Trophoblast cell (in vitro differentiated cells and primary cell): ENCODE results near the gene EPS15. TPM values are rescaled to one million over a fixed set of nuclear protein-coding genes. Genes with fewer than 3 reads are reported as not detected.

Experiments used
- DNase-seq, 2 donors: peaks; one replicate each; pipeline ENCODE4 v3.0.0-alpha.2; 2016
- H2AFZ ChIP-seq: 2 replicates; pipeline ENCODE4 v1.6.1; 2013; ENCODE audit warnings: low read length, moderate library complexity, mild to moderate bottlenecking; ENCODE audit not compliant: insufficient read depth, poor library complexity
- H2AK5ac ChIP-seq: 2 replicates; pipeline ENCODE4 v1.6.1; 2013; ENCODE audit warnings: mild to moderate bottlenecking, low read length
- H2BK120ac ChIP-seq: 2 replicates; pipeline ENCODE4 v1.6.1; 2013; ENCODE audit warnings: low read length, mild to moderate bottlenecking, moderate library complexity; ENCODE audit not compliant: insufficient read depth, poor library complexity
- H2BK12ac ChIP-seq: 2 replicates; pipeline ENCODE4 v1.6.1; 2013; ENCODE audit warnings: mild to moderate bottlenecking, low read length, moderate library complexity
- H2BK5ac ChIP-seq: 2 replicates; pipeline ENCODE4 v1.6.1; 2013; ENCODE audit warnings: low read length, low read depth, moderate library complexity, mild to moderate bottlenecking; ENCODE audit not compliant: poor library complexity
- H3K14ac ChIP-seq: 2 replicates; pipeline ENCODE4 v1.6.1; 2013; ENCODE audit warnings: mild to moderate bottlenecking, low read length
- H3K18ac ChIP-seq: 2 replicates; pipeline ENCODE4 v1.6.1; 2013; ENCODE audit warnings: mild to moderate bottlenecking, low read length
- H3K23ac ChIP-seq: 2 replicates; pipeline ENCODE4 v1.6.1; 2013; ENCODE audit warnings: low read length
- H3K27ac ChIP-seq: 2 replicates; pipeline ENCODE4 v1.5.1; 2013; ENCODE audit warnings: low read depth, mild to moderate bottlenecking, inconsistent platforms, low read length, moderate library complexity
- H3K27me3 ChIP-seq: 2 replicates; pipeline ENCODE4 v1.6.1; 2013; ENCODE audit warnings: inconsistent platforms, mild to moderate bottlenecking, low read length, moderate library complexity; ENCODE audit not compliant: insufficient read depth
- H3K36me3 ChIP-seq, 2 experiments: 1 replicate in 1 of 2; 2 replicates in 1 of 2; pipeline ENCODE4 v1.6.1; 2013; ENCODE audit warnings: low read length in 2 of 2, mild to moderate bottlenecking in 2 of 2, moderate library complexity in 1 of 2; ENCODE audit not compliant: insufficient read depth in 2 of 2, control insufficient read depth in 1 of 2
- H3K4ac ChIP-seq: 2 replicates; pipeline ENCODE4 v1.6.1; 2013; ENCODE audit warnings: low read depth, mild to moderate bottlenecking, low read length, moderate library complexity
- H3K4me1 ChIP-seq, 2 experiments: 1 replicate in 1 of 2; 2 replicates in 1 of 2; pipeline ENCODE4 v1.6.1; 2013; ENCODE audit warnings: low read length in 2 of 2, mild to moderate bottlenecking in 2 of 2, moderate library complexity in 1 of 2; ENCODE audit not compliant: insufficient read depth in 2 of 2, control insufficient read depth in 1 of 2
- H3K4me2 ChIP-seq: 2 replicates; pipeline ENCODE4 v1.6.1; 2013; ENCODE audit warnings: inconsistent platforms, mild to moderate bottlenecking, low read length, moderate library complexity
- H3K4me3 ChIP-seq: 2 replicates; pipeline ENCODE4 v1.5.1; 2013; ENCODE audit warnings: mild to moderate bottlenecking, low read depth, low read length, inconsistent platforms
- H3K79me1 ChIP-seq: one replicate; pipeline ENCODE4 v1.6.1; 2013; ENCODE audit warnings: low read length
- H3K79me2 ChIP-seq: 2 replicates; pipeline ENCODE4 v1.6.1; 2013; ENCODE audit warnings: low read length, mild to moderate bottlenecking; ENCODE audit not compliant: control insufficient read depth, insufficient read depth, poor library complexity
- H3K9ac ChIP-seq: 2 replicates; pipeline ENCODE4 v1.6.1; 2013; ENCODE audit warnings: mild to moderate bottlenecking, low read length
- H3K9me3 ChIP-seq: 2 replicates; pipeline ENCODE4 v1.6.1; 2013; ENCODE audit warnings: low read depth, mild to moderate bottlenecking, control low read depth, inconsistent platforms, low read length; ENCODE audit not compliant: insufficient read depth
- H4K12ac ChIP-seq: 2 replicates; pipeline ENCODE4 v1.6.1; 2013; ENCODE audit warnings: low read depth, mild to moderate bottlenecking, low read length, moderate library complexity
- H4K8ac ChIP-seq: 2 replicates; pipeline ENCODE4 v1.6.1; 2013; ENCODE audit warnings: low read depth, mild to moderate bottlenecking, low read length, moderate library complexity
- H4K91ac ChIP-seq: one replicate; pipeline ENCODE4 v1.6.1; 2013; ENCODE audit warnings: low read depth, mild to moderate bottlenecking, low read length, moderate library complexity
- WGBS: extraction: QIAGEN DNeasy Blood & Tissue Kit; methylation state at CpG from one replicate; pipeline ENCODE4 v1.1.7; 2013; ENCODE audit warnings: missing lambda C conversion rate; ENCODE audit not compliant: insufficient read length, insufficient coverage; ENCODE audit errors: extremely low coverage; 5-methylcytosine and 5-hydroxymethylcytosine counted together
- polyA plus RNA-seq: library from polyadenylated mRNA; stranded (reverse); fragments of 200-250 nt; gene quantifications from 2 replicates; pipeline ENCODE4 v1.2.3, GENCODE V29; 2013

The EPS15 gene
- polyA plus RNA-seq: 53.3 and 53.4 TPM in 2 replicates

DNA sequence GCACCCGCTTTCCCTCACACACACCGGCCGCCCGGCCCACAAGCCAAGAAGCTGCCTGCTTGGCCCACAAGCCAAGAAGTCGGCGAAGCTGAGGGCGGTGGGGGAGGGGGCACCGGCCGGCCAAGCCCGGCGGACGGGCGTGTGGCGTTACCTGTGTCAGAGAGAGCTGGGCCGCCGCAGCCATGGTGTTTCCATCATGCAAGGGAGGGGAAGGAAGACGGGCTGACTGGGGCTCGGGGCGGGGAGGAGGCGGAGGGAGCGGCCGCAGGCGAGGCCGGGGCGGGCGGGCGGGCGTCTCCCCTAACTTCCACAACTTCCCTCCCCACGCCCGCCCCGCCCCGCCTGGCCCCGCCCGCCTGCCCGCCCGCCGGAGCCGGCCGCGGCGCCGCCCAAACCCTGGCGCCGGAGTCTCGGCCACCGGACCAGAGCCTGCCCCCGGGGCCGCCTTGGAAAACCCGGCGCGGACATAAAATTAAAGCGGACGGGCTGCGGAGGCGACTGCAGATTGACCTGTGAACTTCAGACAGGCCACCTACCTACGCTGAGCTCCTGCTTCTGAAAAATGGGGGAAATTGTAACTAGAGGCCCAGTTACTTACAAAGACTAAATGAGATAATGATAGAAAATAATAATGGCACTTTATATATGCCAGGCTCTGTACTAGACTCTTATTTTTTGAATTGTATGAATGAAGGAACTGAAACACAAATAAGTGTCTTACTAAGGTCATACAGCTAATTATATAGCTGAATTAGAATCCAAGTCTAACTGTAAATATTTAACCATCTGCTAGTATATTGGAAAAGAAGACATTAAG is at the start of gene EPS15:
Gene EPS15, minus strand, starts transcription at position 219 of the 817 bp plus-strand sequence. Its CDS starts 35 bp downstream, at position 184.
- peak within 1 kb of the TSS; percentile 92 for H4K8ac ChIP-seq
- H3K79me1 ChIP-seq: peaks cover 8% of the 10 kb centered on the region

GRCh38 chr1:51568231-51568935 is 49.3 kb upstream of the EPS15 start:
- Histone ChIP-seq H3K14ac (peak overlapping the region; percentile 80), H3K27ac (peak overlapping the region; percentile 100), H2BK12ac (peak overlapping the region; percentile 93), H2AFZ (no peak overlapping the region), H3K9me3 (no peaks in the 10 kb centered on the region), H4K12ac (no peak overlapping the region), H2BK120ac (peak overlapping the region; percentile 93), H3K79me2 (peaks cover 8% of the 10 kb centered on the region), H3K18ac (peak overlapping the region; percentile 62), H3K36me3 (no peaks in the 10 kb centered on the region), H4K8ac (peak overlapping the region; percentile 66), H3K79me1 (peaks cover 52% of the 10 kb centered on the region), H3K4me3 (no peak overlapping the region), H3K4me2 (no peak overlapping the region), H3K9ac (no peak overlapping the region), H3K23ac (no peak overlapping the region), H3K4ac (peak overlapping the region; percentile 50), H4K91ac (peak overlapping the region; percentile 87), H3K4me1 (peaks cover 34 to 51% of the 10 kb centered on the region in 2 experiments), H3K27me3 (no peaks in the 10 kb centered on the region), H2AK5ac (peak overlapping the region; percentile 4), H2BK5ac (peak overlapping the region; percentile 79)
- peak; percentile 61 to 79 for DNase-seq
- WGBS: no CpG with 5 or more reads among the region's 7 CpGs

More for the DNA sequence above, at the start of gene EPS15:
- H3K27ac ChIP-seq: peak within 1 kb of the TSS; percentile 98
- H3K4me3 ChIP-seq: peak within 1 kb of the TSS; percentile 98
- H4K91ac ChIP-seq: peak within 1 kb of the TSS; percentile 89
- DNase-seq: peak; percentile 72 to 91
- H3K27me3 ChIP-seq: no peaks in the 10 kb centered on the region
- H3K9me3 ChIP-seq: no peaks in the 10 kb centered on the region
- H3K23ac ChIP-seq: peak within 1 kb of the TSS; percentile 47
- peak within 1 kb of the TSS; percentile 92 for H3K9ac ChIP-seq
- H2BK120ac ChIP-seq: peak within 1 kb of the TSS; percentile 78
- peak within 1 kb of the TSS; percentile 84 for H2AFZ ChIP-seq
- no CpG with 5 or more reads among the region's 56 CpGs for WGBS
- H3K4ac ChIP-seq: peak within 1 kb of the TSS; percentile 63
- no peaks in the 10 kb centered on the region for H3K36me3 ChIP-seq
- peak within 1 kb of the TSS; percentile 73 for H3K18ac ChIP-seq
- peaks cover 0 to 2% of the 10 kb centered on the region in 2 experiments for H3K4me1 ChIP-seq
- H2BK5ac ChIP-seq: peak within 1 kb of the TSS; percentile 86
- peaks cover 8% of the 10 kb centered on the region for H3K79me2 ChIP-seq
- peak within 1 kb of the TSS; percentile 92 for H3K14ac ChIP-seq
- peak within 1 kb of the TSS; percentile 25 for H2BK12ac ChIP-seq
- peak within 1 kb of the TSS; percentile 99 for H3K4me2 ChIP-seq
- peak within 1 kb of the TSS; percentile 25 for H2AK5ac ChIP-seq
- H4K12ac ChIP-seq: peak within 1 kb of the TSS; percentile 91

DNA sequence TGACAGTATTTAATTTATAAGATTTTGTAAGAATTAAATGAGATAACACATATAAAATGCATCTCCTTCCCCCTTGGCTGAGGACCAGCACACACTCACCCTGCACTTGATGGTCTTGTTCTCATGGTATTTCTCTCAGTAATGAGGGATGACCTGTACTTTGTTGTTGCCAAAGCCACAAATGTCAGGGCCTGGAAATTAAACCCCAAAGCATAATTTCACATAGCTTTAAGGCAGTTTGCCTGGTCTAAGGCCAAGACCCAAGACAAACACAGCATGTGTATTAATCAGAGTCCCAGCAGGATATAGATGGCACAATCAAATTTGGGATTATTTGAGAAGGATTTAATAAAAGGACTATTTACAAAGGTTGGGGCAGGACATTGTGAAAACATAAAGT is 48.6 kb upstream of the EPS15 start:
- Histone ChIP-seq H3K14ac (peak overlapping the region; percentile 80), H3K79me2 (peaks cover 8% of the 10 kb centered on the region), H2BK5ac (peak overlapping the region; percentile 79), H2BK12ac (peak overlapping the region; percentile 93), H3K27me3 (no peaks in the 10 kb centered on the region), H4K91ac (peak overlapping the region; percentile 87), H3K9me3 (no peaks in the 10 kb centered on the region), H3K27ac (peak overlapping the region; percentile 100), H3K4me3 (no peak overlapping the region), H3K4ac (peak overlapping the region; percentile 50), H3K4me1 (peaks cover 40 to 56% of the 10 kb centered on the region in 2 experiments), H3K36me3 (no peaks in the 10 kb centered on the region), H3K23ac (no peak overlapping the region), H4K8ac (peak overlapping the region; percentile 66), H3K4me2 (no peak overlapping the region), H2AFZ (no peak overlapping the region), H2AK5ac (peak overlapping the region; percentile 67), H2BK120ac (peak overlapping the region; percentile 93), H3K18ac (no peak overlapping the region), H4K12ac (no peak overlapping the region), H3K9ac (no peak overlapping the region), H3K79me1 (peaks cover 57% of the 10 kb centered on the region)
- DNase-seq: no peak

DNA sequence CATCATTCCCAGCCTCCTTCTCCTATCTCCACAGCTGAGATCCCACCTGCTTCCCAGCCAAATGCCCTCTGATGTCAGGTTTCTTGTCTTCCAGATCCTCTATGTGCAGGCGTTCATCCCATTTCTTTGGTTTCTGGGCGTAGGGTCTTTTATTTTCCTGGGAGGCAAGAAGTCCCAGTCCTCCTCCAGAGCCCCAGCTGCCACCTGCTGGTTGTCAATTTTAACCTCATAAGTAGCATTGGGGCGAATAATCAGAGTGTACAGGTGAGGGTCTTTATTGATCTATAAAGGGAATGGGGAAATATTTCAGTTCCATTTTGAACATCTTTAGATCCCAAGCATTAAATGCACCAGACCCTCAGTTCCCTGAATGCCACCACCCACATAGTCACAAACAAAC is 47.2 kb upstream of the EPS15 start:
- H2BK12ac ChIP-seq: peak overlapping the region; percentile 63
- no peak overlapping the region for H2AFZ ChIP-seq
- no CpG with 5 or more reads among the region's 3 CpGs for WGBS
- no peak overlapping the region for H3K18ac ChIP-seq
- no peak overlapping the region for H2BK120ac ChIP-seq
- no peak overlapping the region for H2AK5ac ChIP-seq
- H3K79me1 ChIP-seq: peaks cover 54% of the 10 kb centered on the region
- H4K91ac ChIP-seq: peak overlapping the region; percentile 23
- DNase-seq: no peak
- H3K4me2 ChIP-seq: no peak overlapping the region
- H2BK5ac ChIP-seq: no peak overlapping the region
- H4K8ac ChIP-seq: no peak overlapping the region
- no peak overlapping the region for H4K12ac ChIP-seq
- no peak overlapping the region for H3K4ac ChIP-seq
- H3K27ac ChIP-seq: no peak overlapping the region
- no peak overlapping the region for H3K4me3 ChIP-seq
- peaks cover 8% of the 10 kb centered on the region for H3K79me2 ChIP-seq
- no peaks in the 10 kb centered on the region for H3K27me3 ChIP-seq
- no peak overlapping the region for H3K9ac ChIP-seq
- no peak overlapping the region for H3K14ac ChIP-seq
- peaks cover 40 to 49% of the 10 kb centered on the region in 2 experiments for H3K4me1 ChIP-seq
- H3K36me3 ChIP-seq: no peaks in the 10 kb centered on the region
- H3K9me3 ChIP-seq: no peaks in the 10 kb centered on the region
- H3K23ac ChIP-seq: no peak overlapping the region
